HCT116 (cell line): ENCODE data around the gene NEDD4L. TPM values are rescaled to one million over a fixed set of nuclear protein-coding genes. Genes with fewer than 3 reads are reported as not detected.

Experiments used
- ATAC-seq: fragments of 200-7000 bp; cut with Tn5 transposase; 2 replicates; pipeline ENCODE4 v1.9.1; 2020; ENCODE audit warnings: mild to moderate bottlenecking, moderate library complexity
- BruUV-seq: library from RNA; stranded (reverse); fragments of 400-500 nt; replicated peaks from 2 replicates; lab custom pipeline; 2021; lab: Mats Ljungman, UMichigan
- CTCF ChIA-PET: fragments of 300-600 bp; sonication (Branson Sonifier 250); formaldehyde crosslinking; loops from one replicate; lab custom pipeline; 2021; ENCODE audit warnings: antibody characterized with exemption; lab: Charles Lee
- POLR2A ChIA-PET: fragments of 300-600, 350-600 bp; sonication (Branson Sonifier 250); formaldehyde crosslinking; loops from one replicate; lab custom pipeline; 2021; ENCODE audit warnings: antibody characterized with exemption; lab: Charles Lee
- RAD21 ChIA-PET, 2 experiments: fragments of 300-600 bp; sonication (Branson Sonifier 250); formaldehyde crosslinking; loops; one replicate each; lab custom pipeline; 2023; ENCODE audit warnings: low total read pairs in 2 of 2; ENCODE audit not compliant: uncharacterized antibody in 2 of 2, unreplicated experiment in 2 of 2, low non-redundant PET in 1 of 2; lab: Charles Lee
- DNase-seq: peaks from one replicate; pipeline ENCODE4 v3.0.0-alpha.2; 2010; ENCODE audit warnings: low read depth, low spot score
- H2AFZ ChIP-seq: fragments of 200-600 bp; shearing (Covaris generic), sonication (generic); 2 replicates; pipeline ENCODE4 v1.6.1; 2017; ENCODE audit warnings: low read depth, mixed run types, mixed read lengths, antibody characterized with exemption, low read length; ENCODE audit not compliant: poor library complexity, severe bottlenecking
- H3K27ac ChIP-seq: 2 replicates; pipeline ENCODE4 v1.5.1; 2012; ENCODE audit warnings: low read depth, low read length
- H3K27me3 ChIP-seq: fragments of 200-600 bp; sonication (generic); 2 replicates; pipeline ENCODE4 v1.6.1; 2016; ENCODE audit warnings: mixed run types, low read length, mixed read lengths; ENCODE audit not compliant: insufficient read depth
- H3K36me3 ChIP-seq, 2 experiments: fragments of 200-500 bp in 1 of 2; fragments of 200-600 bp in 1 of 2; sonication (Bioruptor generic) in 1 of 2; sonication (generic) in 1 of 2; 2 replicates each; pipeline versions ENCODE4 v1.5.1 to v1.6.1; 2014 to 2016; ENCODE audit warnings: low read length in 2 of 2, inconsistent platforms in 1 of 2, mixed read lengths in 1 of 2, mixed run types in 1 of 2; ENCODE audit not compliant: insufficient read depth in 2 of 2, control insufficient read depth in 1 of 2
- H3K4me1 ChIP-seq, 2 experiments: fragments of 200-600 bp in 1 of 2; sonication (generic) in 1 of 2; 2 replicates each; pipeline versions ENCODE4 v1.5.1 to v1.6.1; 2012 to 2017; ENCODE audit warnings: low read length in 2 of 2, inconsistent platforms in 1 of 2, mild to moderate bottlenecking in 1 of 2, mixed read lengths in 1 of 2, mixed run types in 1 of 2, moderate library complexity in 1 of 2; ENCODE audit not compliant: insufficient read depth in 2 of 2, control insufficient read depth in 1 of 2
- H3K4me2 ChIP-seq: fragments of 200-600 bp; sonication (generic); 2 replicates; pipeline ENCODE4 v1.6.1; 2017; ENCODE audit warnings: mixed run types, low read length, mixed read lengths
- H3K4me3 ChIP-seq, 2 experiments: fragments of 200-600 bp in 1 of 2; sonication (generic) in 1 of 2; replicated peaks in 1 of 2; 2 replicates each; pipeline ENCODE4 v1.5.1; 2011 to 2016; ENCODE audit warnings: low read length in 2 of 2, control low read depth in 1 of 2, low read depth in 1 of 2, mild to moderate bottlenecking in 1 of 2, mixed read lengths in 1 of 2, mixed run types in 1 of 2
- H3K79me2 ChIP-seq: fragments of 200-600 bp; sonication (generic); 2 replicates; pipeline ENCODE4 v1.6.1; 2017; ENCODE audit warnings: mild to moderate bottlenecking, mixed run types, low read length, moderate library complexity, mixed read lengths; ENCODE audit not compliant: insufficient read depth
- H3K9ac ChIP-seq: fragments of 200-600 bp; sonication (generic); 2 replicates; pipeline ENCODE4 v1.6.1; 2016; ENCODE audit warnings: low read length, mixed read lengths
- H3K9me2 ChIP-seq: fragments of 200-600 bp; sonication (generic), shearing (Covaris generic); 2 replicates; pipeline ENCODE4 v1.6.1; 2017; ENCODE audit warnings: mixed run types, mild to moderate bottlenecking, moderate library complexity; ENCODE audit not compliant: insufficient read depth
- H3K9me3 ChIP-seq, 2 experiments: fragments of 200-500 bp in 1 of 2; fragments of 200-600 bp in 1 of 2; sonication (Bioruptor generic) in 1 of 2; sonication (generic) in 1 of 2; 2 replicates each; pipeline ENCODE4 v1.6.1; 2014 to 2017; ENCODE audit warnings: low read length in 2 of 2, mixed read lengths in 2 of 2, inconsistent platforms in 1 of 2, low read depth in 1 of 2, mild to moderate bottlenecking in 1 of 2, mixed run types in 1 of 2, moderate library complexity in 1 of 2; ENCODE audit not compliant: control insufficient read depth in 1 of 2, insufficient read depth in 1 of 2
- H4K20me1 ChIP-seq: fragments of 200-600 bp; sonication (generic), shearing (Covaris generic); 2 replicates; pipeline ENCODE4 v1.6.1; 2017; ENCODE audit warnings: mixed run types, mild to moderate bottlenecking, moderate library complexity; ENCODE audit not compliant: insufficient read depth
- CTCF ChIP-seq, 3 experiments: fragments of 200-600 bp in 1 of 3; sonication (generic) in 1 of 3; IDR thresholded peaks in 2 of 3; conservative IDR thresholded peaks in 1 of 3; 2 replicates each; pipeline ENCODE4 v1.5.1; 2012 to 2017; ENCODE audit warnings: low read depth in 2 of 3, low read length in 2 of 3, antibody characterized with exemption in 1 of 3, borderline replicate concordance in 1 of 3, control low read depth in 1 of 3, mild to moderate bottlenecking in 1 of 3, mixed read lengths in 1 of 3, mixed run types in 1 of 3, moderate library complexity in 1 of 3; ENCODE audit not compliant: insufficient read depth in 1 of 3
- EGR1 ChIP-seq: IDR thresholded peaks from 2 replicates; pipeline ENCODE4 v1.6.1; 2012; ENCODE audit warnings: low read depth
- FOSL1 ChIP-seq: IDR thresholded peaks from 2 replicates; pipeline ENCODE4 v1.6.1; 2012; ENCODE audit warnings: low read depth
- SIN3A ChIP-seq: IDR thresholded peaks from 2 replicates; pipeline ENCODE4 v1.6.1; 2012; ENCODE audit warnings: low read depth
- intact Hi-C: fragments of 100-400 bp; cut with micrococcal nuclease; formaldehyde crosslinking; loops from 2 replicates; pipeline ENCODE4 v1.10.0; 2022
- total RNA-seq: library from RNA; stranded (reverse); gene quantifications from one replicate; pipeline ENCODE4 v1.2.1, GENCODE V29; 2021; ENCODE audit not compliant: unreplicated experiment

NEDD4L gene
- total RNA-seq, 1 experiment from 2014 or later = 41.5 TPM

GRCh38 chr18:58407649-58408407 lies 363.8 kb downstream of the NEDD4L start:
- POLR2A ChIA-PET = no interaction called here
- intact Hi-C loops = no loop called here
- CTCF ChIA-PET = interaction anchor here (1.2 kb wide), 1 partner anchor 35 kb away, joined by 3 read pairs; no protein-coding TSS in a partner anchor
- TF ChIP-seq SIN3A (no peak), CTCF (IDR thresholded peaks at IDR 0.05 in 2 of 3, conservative IDR thresholded peaks at IDR 0.05 in 1 of 3; ENCODE audit: borderline replicate concordance in 1 of 3, insufficient read depth in 1 of 3, low read depth in 2 of 3, low read length in 2 of 3) (0 out of 6 replicates have a peak, but pooled peaks of 1 of the 3 experiments have one; percentile 16)
- Histone ChIP-seq H4K20me1 (no peaks in the 10 kb centered on the region), H3K4me2 (no peak overlapping the region), H3K27ac (no peak overlapping the region), H2AFZ (no peak overlapping the region), H3K9me3 (no peaks in the 10 kb centered on the region), H3K4me3 (no peak overlapping the region), H3K4me1 (no peaks in the 10 kb centered on the region), H3K9ac (no peak overlapping the region), H3K36me3 (no peaks in the 10 kb centered on the region), H3K79me2 (no peaks in the 10 kb centered on the region), H3K27me3 (no peaks in the 10 kb centered on the region), H3K9me2 (no peaks in the 10 kb centered on the region)
- no peak for ATAC-seq
- RAD21 ChIA-PET = no interaction called here
- BruUV-seq = no TSS peak
- DNase-seq = no peak

GRCh38 chr18:58408665-58409064 lies 364.6 kb downstream of the NEDD4L start:
- H3K36me3 ChIP-seq = no peaks in the 10 kb centered on the region
- no peak overlapping the region for H2AFZ ChIP-seq
- TF ChIP-seq EGR1 = no peak
- TF ChIP-seq FOSL1 = no peak
- H3K4me1 ChIP-seq = no peaks in the 10 kb centered on the region
- H3K27me3 ChIP-seq = no peaks in the 10 kb centered on the region
- RAD21 ChIA-PET = no interaction called here
- ATAC-seq = no peak
- no peak for DNase-seq
- H3K9me2 ChIP-seq = no peaks in the 10 kb centered on the region
- no TSS peak for BruUV-seq
- no peak overlapping the region for H3K4me2 ChIP-seq
- no peaks in the 10 kb centered on the region for H3K79me2 ChIP-seq
- no peak overlapping the region for H3K4me3 ChIP-seq
- CTCF ChIA-PET = interaction anchor here (1.0 kb wide), 1 partner anchor 355 kb away, joined by 3 read pairs; no protein-coding TSS in a partner anchor
- POLR2A ChIA-PET = no interaction called here
- no peaks in the 10 kb centered on the region for H4K20me1 ChIP-seq
- no peaks in the 10 kb centered on the region for H3K9me3 ChIP-seq
- H3K27ac ChIP-seq = no peak overlapping the region
- intact Hi-C loops = no loop called here
- no peak overlapping the region for H3K9ac ChIP-seq
